HG02642 (cell line): Measurements from ENCODE around the gene PLXNA4.

Experiments
- ATAC-seq: cut with Tn5 transposase; IDR thresholded peaks from one replicate; pipeline ENCODE4 v1.9.1; 2021; ENCODE audit warnings: mild to moderate bottlenecking; ENCODE audit not compliant: unreplicated experiment, poor library complexity

PLXNA4 gene

GRCh38 chr7:132565885-132566284 is 10.4 kb downstream of the PLXNA4 start:
- ATAC-seq, result no peak

- ATAC-seq, result no peak
These were observed 10.8 kb downstream of the PLXNA4 start for GRCh38 chr7:132565441-132565840.

GRCh38 chr7:132564849-132565248 is 11.4 kb downstream of the PLXNA4 start:
- no peak for ATAC-seq

DNA sequence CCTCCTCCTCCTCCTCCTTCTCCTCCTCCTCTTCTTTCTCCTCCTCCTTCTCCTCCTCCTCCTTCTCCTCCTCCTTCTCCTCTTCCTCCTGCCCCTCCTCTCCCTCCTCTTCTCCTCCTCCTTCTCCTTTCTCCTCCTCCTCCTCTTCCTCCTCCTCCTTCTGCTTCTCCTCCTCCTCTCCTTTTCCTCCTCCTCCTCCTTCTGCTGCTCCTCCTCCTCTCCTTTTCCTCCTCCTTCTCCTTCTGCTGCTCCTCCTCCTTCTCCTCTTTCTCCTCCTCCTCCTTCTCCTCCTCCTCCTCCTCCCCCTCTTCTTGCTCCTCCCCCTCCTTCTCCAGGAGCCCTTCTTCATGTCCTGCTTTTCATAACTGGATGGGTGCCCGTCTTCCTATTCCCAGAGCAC is 12.2 kb downstream of the PLXNA4 start:
- no peak for ATAC-seq

GRCh38 chr7:132562690-132563089 is 13.6 kb downstream of the PLXNA4 start:
- ATAC-seq, result no peak

- ATAC-seq, result no peak
These were observed 14.5 kb downstream of the PLXNA4 start for GRCh38 chr7:132561763-132562162.

DNA sequence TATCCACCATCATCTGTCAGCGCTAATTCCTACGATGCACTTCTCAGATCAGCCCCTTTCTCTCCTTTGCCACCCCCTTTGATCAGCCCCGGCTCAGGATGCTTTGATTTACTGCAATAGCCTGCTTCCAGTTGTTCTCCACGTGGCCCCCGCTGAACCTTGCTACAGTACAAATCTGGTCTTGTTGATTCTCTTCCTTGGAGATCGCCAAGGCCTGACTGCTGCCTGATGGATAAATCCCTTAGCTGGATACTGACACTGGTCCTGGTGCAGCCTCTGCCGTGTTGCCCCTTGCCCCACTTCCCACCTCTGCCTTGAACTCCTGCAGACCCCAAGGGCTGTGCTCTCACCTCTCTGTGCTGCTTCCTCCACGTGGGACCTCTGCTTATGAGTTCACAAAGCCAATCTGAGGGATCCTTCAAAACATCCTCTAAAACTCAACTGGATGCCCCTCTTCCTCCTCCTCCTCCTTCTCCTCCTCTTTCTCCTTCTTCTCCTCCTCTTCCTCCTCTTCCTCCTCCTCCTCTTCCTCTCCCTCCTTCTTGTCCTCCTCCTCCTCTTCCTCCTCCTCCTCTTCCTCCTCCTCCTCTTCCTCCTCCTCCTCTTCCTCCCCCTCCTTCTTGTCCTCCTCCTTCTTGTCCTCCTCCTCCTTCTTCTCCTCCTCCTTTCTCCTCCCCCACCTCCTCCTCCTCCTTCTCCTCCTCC is 15.3 kb downstream of the PLXNA4 start:
- no peak for ATAC-seq

- no peak for ATAC-seq
These were observed 16.2 kb downstream of the PLXNA4 start for GRCh38 chr7:132560105-132560504.

- ATAC-seq, result no peak
These were observed 17.5 kb downstream of the PLXNA4 start for GRCh38 chr7:132558815-132559214.

GRCh38 chr7:132557489-132558044 is 18.7 kb downstream of the PLXNA4 start:
- ATAC-seq, result no peak

GRCh38 chr7:132554446-132554845 is 21.8 kb downstream of the PLXNA4 start:
- ATAC-seq, result no peak

DNA sequence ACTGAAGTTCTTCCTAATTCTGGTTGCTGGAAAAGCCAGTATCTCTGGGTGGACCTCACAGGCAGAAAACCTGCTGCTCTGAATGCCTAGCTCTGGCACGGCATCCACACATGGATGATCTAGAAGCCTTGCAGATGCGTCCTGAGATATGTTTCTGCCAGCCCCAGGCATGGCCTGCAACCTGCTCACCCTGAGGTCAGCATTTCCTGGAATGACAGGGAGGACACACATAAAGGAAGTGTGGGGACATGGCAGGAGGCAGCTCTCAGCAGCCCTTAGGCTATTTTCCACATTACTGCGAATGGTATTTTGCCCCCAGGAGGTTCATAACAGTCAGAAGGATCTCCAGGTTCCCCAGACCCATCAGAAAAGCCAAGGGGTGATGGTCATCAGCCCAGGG is 23.2 kb downstream of the PLXNA4 start:
- no peak for ATAC-seq

DNA sequence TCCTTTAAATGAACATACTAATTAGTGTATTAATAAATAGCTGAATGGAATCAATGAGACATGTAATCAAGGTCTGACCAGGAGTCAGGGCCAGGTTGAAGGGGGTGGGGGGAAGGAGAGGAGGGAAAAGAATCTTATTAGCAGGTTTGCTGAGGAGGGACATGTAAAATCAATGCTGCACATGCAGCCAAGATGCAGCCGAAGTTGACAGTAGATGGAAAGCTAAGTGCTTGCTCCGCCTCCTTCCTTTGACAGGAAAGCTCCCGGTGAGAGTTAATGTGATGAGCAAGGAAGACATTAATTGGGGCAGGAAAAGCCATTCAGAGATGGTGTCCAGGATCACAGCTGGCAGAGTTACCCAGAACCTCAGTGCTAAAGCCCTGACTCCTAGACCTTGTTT is 24.4 kb downstream of the PLXNA4 start:
- ATAC-seq, result no peak

DNA sequence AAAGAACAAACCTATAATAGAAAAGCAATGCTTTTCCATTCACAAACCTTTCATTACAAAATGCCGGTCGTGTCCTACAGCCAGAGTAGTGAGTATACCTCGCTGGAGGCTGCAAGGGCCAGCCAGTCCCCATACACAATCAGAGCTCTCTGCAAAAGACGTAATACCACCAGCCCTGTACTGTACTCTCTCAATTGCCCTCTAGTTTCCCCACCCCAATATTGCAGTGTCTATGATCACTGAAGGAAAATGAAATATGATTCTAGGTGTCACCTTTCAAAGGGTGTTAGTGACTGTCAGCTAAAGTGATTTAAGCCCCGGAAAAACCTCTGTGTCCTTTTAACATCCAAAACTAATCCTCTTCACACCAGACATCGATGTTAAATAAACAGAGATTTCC is 24.8 kb downstream of the PLXNA4 start:
- no peak for ATAC-seq

GRCh38 chr7:132548489-132549078 is 27.7 kb downstream of the PLXNA4 start:
- ATAC-seq, result no peak

DNA sequence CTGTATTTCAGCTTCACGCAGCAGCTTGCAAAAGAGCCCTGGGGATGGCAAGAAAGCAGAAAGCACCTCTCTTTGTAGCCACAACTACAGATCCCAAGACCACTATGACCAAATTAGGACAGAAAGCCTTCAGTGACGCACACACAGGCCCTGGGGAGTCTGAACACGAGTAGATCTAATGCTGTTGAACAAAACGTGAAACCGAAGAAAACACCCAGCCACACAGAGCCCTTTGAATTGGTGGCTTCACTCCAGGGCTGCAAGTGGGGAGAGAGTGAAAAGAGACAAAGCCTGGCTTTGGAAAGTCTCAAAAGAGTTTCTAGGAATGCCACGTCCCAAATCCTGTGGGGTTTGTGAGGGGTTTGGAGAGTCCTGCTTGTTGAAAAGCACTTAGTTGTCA is 28.4 kb downstream of the PLXNA4 start:
- ATAC-seq, result no peak

GRCh38 chr7:132546366-132547127 is 29.7 kb downstream of the PLXNA4 start:
- ATAC-seq, result no peak

- no peak for ATAC-seq
These were observed 30.5 kb downstream of the PLXNA4 start for GRCh38 chr7:132545756-132546155.

DNA sequence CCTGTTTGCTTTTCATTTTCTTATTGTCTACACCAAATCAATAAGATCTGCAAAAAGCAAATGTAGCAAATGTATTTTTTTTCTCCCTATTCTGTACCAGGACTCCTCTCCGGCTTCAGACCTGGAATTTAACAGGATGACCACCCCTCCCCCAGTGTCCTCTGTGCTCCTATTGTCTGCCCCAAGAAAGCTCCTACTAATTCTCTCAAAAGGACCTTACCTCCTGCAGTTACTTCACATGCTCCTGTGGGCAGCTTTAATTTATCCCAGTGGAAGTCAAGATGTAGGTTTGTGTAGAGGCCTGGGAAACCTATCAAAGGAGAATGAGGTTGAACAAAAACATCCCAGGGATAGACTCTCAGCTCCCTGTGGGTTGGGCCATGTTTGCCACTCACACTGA is 31.3 kb downstream of the PLXNA4 start:
- no peak for ATAC-seq

- no peak for ATAC-seq
These were observed 32.2 kb downstream of the PLXNA4 start for GRCh38 chr7:132544025-132544424.

GRCh38 chr7:132542895-132543294 is 33.4 kb downstream of the PLXNA4 start:
- ATAC-seq, result no peak
